Dedifferentiated amniotic fluid mesenchymal stem cell (primary cell): Measurements from ENCODE around the gene KDM3A.
A peak's percentile ranks its signal among the peaks of the same experiment; 100 is the strongest.

ENCODE experiments used
- DNase-seq: peaks from one replicate; pipeline ENCODE4 v3.0.0-alpha.2; 2016; ENCODE audit errors: extremely low spot score

The KDM3A gene

GRCh38 chr2:86513948-86514660 lies 72.9 kb downstream of the KDM3A start:
- DNase-seq: no peak

- no peak for DNase-seq
Observed at GRCh38 chr2:86518481-86518880, 77.3 kb downstream of the KDM3A start.

- DNase-seq: no peak
Observed at GRCh38 chr2:86519349-86519748, 78.2 kb downstream of the KDM3A start.

DNA sequence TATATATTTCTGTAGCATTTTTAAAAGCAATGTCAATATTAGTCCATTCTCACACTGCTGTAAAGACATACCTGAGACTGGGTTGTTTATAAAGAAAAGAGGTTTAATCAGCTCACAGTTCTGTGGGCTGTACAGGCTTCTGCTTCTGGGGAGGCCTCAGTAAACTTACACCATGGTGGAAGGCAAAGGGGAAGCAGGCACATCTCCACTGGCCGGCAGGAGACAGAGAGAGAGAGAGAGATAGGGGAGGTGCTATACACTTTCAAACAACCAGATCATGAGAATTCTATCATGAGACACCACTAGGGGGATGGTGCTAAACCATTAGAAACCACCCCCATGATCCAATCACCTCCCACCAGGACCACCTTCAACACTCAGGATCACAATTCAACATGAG lies 79.0 kb downstream of the KDM3A start:
- DNase-seq: no peak

DNA sequence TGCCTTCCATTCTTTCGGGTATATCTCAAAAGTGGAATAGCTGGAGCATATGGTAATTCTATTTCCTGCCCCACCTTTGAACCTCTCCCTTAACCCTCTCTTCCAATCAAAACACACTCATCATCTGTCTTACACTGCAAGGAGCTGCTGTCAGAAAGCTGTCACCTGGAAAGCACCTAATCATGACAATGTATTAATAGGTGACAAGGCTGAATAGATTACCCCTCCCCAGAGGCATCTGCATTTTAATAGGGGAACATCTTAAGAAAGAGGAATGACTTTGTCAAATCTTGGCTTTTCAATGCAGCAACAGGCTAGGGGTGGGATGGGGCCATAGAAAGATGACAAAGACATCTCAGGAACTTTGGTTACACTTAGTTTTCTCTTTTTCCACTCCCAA lies 80.8 kb downstream of the KDM3A start:
- no peak for DNase-seq

DNA sequence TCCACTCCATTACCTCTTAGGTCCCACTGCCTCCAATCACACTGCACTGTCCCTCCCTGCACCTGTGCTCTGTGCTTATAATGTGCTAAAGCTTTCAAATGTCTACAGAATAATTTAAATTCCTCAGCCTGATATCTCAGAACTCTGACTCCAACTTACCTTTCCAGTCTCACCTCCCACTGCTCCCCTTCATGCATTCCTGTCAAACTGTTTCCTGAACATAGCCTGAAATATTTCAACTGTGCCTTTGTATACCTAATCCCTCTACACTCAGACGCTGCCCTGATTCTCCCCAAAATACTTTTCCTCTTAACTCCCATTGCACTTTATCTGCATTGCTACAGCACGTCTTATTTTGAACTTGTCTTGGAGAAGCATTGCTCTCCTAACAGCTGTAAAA lies 81.5 kb downstream of the KDM3A start:
- DNase-seq: no peak

DNA sequence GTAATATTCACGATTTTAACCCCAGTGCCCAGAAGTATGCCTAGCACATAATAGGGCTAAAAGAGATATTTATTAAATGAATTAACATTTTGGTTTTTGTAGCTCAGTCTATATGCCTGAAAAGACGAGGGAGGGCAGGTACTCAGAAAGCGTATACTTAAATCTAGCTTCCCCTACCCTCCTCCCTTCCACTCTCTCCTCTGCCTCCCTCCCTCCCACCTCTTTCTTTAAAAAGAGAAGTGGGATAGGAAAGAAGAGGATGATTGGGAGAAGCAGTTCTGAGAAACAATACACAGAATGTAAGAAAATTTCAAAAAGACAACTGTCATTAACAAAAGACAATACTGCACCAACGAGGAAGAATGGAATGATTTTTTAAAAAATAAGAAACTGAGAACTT lies 82.3 kb downstream of the KDM3A start:
- no peak for DNase-seq

GRCh38 chr2:86525421-86526340 lies 84.5 kb downstream of the KDM3A start:
- DNase-seq: no peak

GRCh38 chr2:86533589-86533988 lies 92.4 kb downstream of the KDM3A start:
- no peak for DNase-seq

DNA sequence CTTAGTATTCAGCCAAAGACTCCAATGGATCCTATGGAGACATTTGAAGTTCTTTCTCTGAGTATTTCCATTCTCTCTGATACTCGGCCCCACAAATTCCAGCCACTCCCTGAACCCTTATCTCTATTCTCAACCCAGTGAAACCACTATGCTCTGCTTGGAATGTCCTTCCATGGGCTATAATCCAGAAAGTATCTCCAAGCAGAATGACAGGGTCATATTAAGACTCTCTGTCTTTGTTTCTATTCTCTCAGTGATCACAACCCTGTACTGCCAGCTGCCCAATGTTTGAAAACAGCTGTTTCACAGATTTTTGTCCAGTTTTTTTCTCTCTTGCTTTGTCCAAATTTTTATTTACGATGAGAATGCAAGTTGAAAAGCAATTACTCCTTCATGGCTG lies 100.2 kb downstream of the KDM3A start:
- DNase-seq: peak; percentile 18
